T-cell (primary cell): ENCODE results near the gene S100P. TPM values are rescaled to one million over a fixed set of nuclear protein-coding genes. Genes with fewer than 3 reads are reported as not detected.
A peak's percentile ranks its signal among the peaks of the same experiment; 100 is the strongest.

Source experiments
- ATAC-seq, 4 experiments: fragments of 200-7000 bp in 3 of 4; fragments of 150-1000 bp in 1 of 4; cut with Tn5 transposase; replicated peaks in 1 of 4; 1 replicate in 3 of 4; 2 replicates in 1 of 4; pipeline ENCODE4 v1.10.0; 2021; ENCODE audit warnings: moderate library complexity in 3 of 4, mild to moderate bottlenecking in 2 of 4, moderate number of reproducible peaks in 1 of 4
- CTCF ChIA-PET, 2 donors: fragments of 300-600 bp; sonication (Branson Sonifier 250); formaldehyde crosslinking; loops; one replicate each; lab custom pipeline; 2022; ENCODE audit warnings: antibody characterized with exemption in 2 of 2; lab: Charles Lee
- POLR2A ChIA-PET, 2 donors: fragments of 300-600 bp; sonication (Branson Sonifier 250); formaldehyde crosslinking; loops; one replicate each; lab custom pipeline; 2022; ENCODE audit warnings: antibody characterized with exemption in 2 of 2; lab: Charles Lee
- DNase-seq, 35 experiments: peaks; one replicate each; pipeline versions ENCODE4 v3.0.0 to v3.0.0-alpha.2; 2013 to 2023
- H3K27ac ChIP-seq: one replicate; pipeline ENCODE4 v1.5.1; 2013; ENCODE audit warnings: low read length
- H3K27me3 ChIP-seq, 2 experiments: replicated peaks in 1 of 2; 1 replicate in 1 of 2; 2 replicates in 1 of 2; pipeline versions ENCODE4 v1.6.1 to v1.7.0; 2013; ENCODE audit warnings: low read length in 1 of 2, mixed read lengths in 1 of 2; ENCODE audit not compliant: control insufficient read depth in 2 of 2, insufficient read depth in 2 of 2; ENCODE audit errors: extremely low read depth in 1 of 2
- H3K36me3 ChIP-seq, 2 donors: 1 replicate in 1 of 2; 2 replicates in 1 of 2; pipeline versions ENCODE4 v1.6.1 to v1.7.0; 2013; ENCODE audit warnings: low read length in 1 of 2; ENCODE audit not compliant: control insufficient read depth in 2 of 2, insufficient read depth in 1 of 2; ENCODE audit errors: extremely low read depth in 1 of 2
- H3K4me1 ChIP-seq, 2 experiments: 1 replicate in 1 of 2; 2 replicates in 1 of 2; pipeline versions ENCODE4 v1.6.1 to v1.7.0; 2013; ENCODE audit warnings: low read length in 2 of 2, mixed read lengths in 1 of 2; ENCODE audit not compliant: insufficient read depth in 2 of 2, control insufficient read depth in 1 of 2; ENCODE audit errors: extremely low read depth in 1 of 2
- H3K4me3 ChIP-seq, 2 donors: 1 replicate in 1 of 2; 2 replicates in 1 of 2; pipeline versions ENCODE4 v1.5.1 to v1.7.0; 2013; ENCODE audit warnings: mild to moderate bottlenecking in 2 of 2, low read length in 1 of 2, moderate library complexity in 1 of 2; ENCODE audit not compliant: control insufficient read depth in 1 of 2; ENCODE audit errors: extremely low read depth in 1 of 2
- H3K9me3 ChIP-seq: 2 replicates; pipeline ENCODE4 v1.7.0; 2013
- H3K27ac Mint-ChIP-seq, 2 donors: one replicate each; pipeline ENCODE4 v1.8.0; 2020 to 2021; ENCODE audit warnings: mild to moderate bottlenecking in 2 of 2, mixed read lengths in 2 of 2
- H3K27me3 Mint-ChIP-seq, 2 donors: one replicate each; pipeline ENCODE4 v1.8.0; 2021 to 2022; ENCODE audit warnings: mixed read lengths in 2 of 2
- H3K36me3 Mint-ChIP-seq: one replicate; pipeline ENCODE4 v1.8.0; 2021; ENCODE audit warnings: mixed read lengths
- H3K4me1 Mint-ChIP-seq, 3 donors: one replicate each; pipeline ENCODE4 v1.8.0; 2020 to 2022; ENCODE audit warnings: mixed read lengths in 3 of 3, mild to moderate bottlenecking in 1 of 3
- H3K4me3 Mint-ChIP-seq, 3 donors: one replicate each; pipeline ENCODE4 v1.8.0; 2020 to 2022; ENCODE audit warnings: mild to moderate bottlenecking in 3 of 3, mixed read lengths in 3 of 3, moderate library complexity in 3 of 3
- H3K9me3 Mint-ChIP-seq, 3 donors: one replicate each; pipeline ENCODE4 v1.8.0; 2020 to 2022; ENCODE audit warnings: mixed read lengths in 3 of 3
- WGBS: methylation state at CpG from one replicate; pipeline ENCODE4 v1.1.5; 2013; ENCODE audit warnings: missing lambda C conversion rate; ENCODE audit not compliant: insufficient coverage; 5-methylcytosine and 5-hydroxymethylcytosine counted together
- total RNA-seq, 35 experiments: library from RNA in 6 of 35; stranded (reverse) in 6 of 35; fragments of 120-200 nt in 1 of 35; gene quantifications; one replicate each; pipeline versions ENCODE4 v1.2.1 to v1.2.4 and lab custom pipeline; 2013 to 2026

The S100P gene
- total RNA-seq, 5 donors from 2014 or later (not counting 1 experiment from before 2014, with no cell fraction given) = 0.70 to 3.8 (median 1.9) TPM; not detected in 1

- no peaks in the 10 kb centered on the region for H3K27me3 Mint-ChIP-seq
- no peaks in the 10 kb centered on the region for H3K27me3 ChIP-seq
- peaks cover 21 to 27% of the 10 kb centered on the region in 2 experiments for H3K4me1 ChIP-seq
- CTCF ChIA-PET = interaction anchor here (0.9 to 4.1 kb wide), 4 partner anchors 10 to 40 kb away, joined by 3 to 43 read pairs (median 4); no protein-coding TSS in a partner anchor
- POLR2A ChIA-PET = no interaction called here
- H3K27ac ChIP-seq = peak overlapping the region; percentile 69
- ATAC-seq (no peak), DNase-seq (no peak)
- peak overlapping the region in 2 of 3 donors; percentile 17 to 91 for H3K4me3 Mint-ChIP-seq
- peaks cover 0 to 2% of the 10 kb centered on the region in 2 donors for H3K36me3 ChIP-seq
- no peak overlapping the region for H3K4me3 ChIP-seq
- no CpG with 5 or more reads among the region's 1 CpG for WGBS
- no peaks in the 10 kb centered on the region for H3K9me3 ChIP-seq
- H3K9me3 Mint-ChIP-seq = no peaks in the 10 kb centered on the region
- peaks cover 4% of the 10 kb centered on the region for H3K36me3 Mint-ChIP-seq
- H3K4me1 Mint-ChIP-seq = peaks cover 37 to 50% (median 45%) of the 10 kb centered on the region in 3 donors
- H3K27ac Mint-ChIP-seq = peak overlapping the region; percentile 29 to 43
Observed at GRCh38 chr4:6714954-6715353, 21.3 kb downstream of the S100P start.

- Mint-ChIP-seq H3K36me3 (peaks cover 4% of the 10 kb centered on the region), H3K9me3 (no peaks in the 10 kb centered on the region), H3K27ac (peak overlapping the region; percentile 87 to 95), H3K4me1 (peaks cover 38 to 48% (median 43%) of the 10 kb centered on the region in 3 donors), H3K27me3 (no peaks in the 10 kb centered on the region), H3K4me3 (peak overlapping the region; percentile 90 to 96 (median 91))
- H3K27ac ChIP-seq = peak overlapping the region; percentile 69
- CTCF ChIA-PET = interaction anchor here (1.0 to 4.1 kb wide), 3 partner anchors 25 to 41 kb away, joined by 4 to 43 read pairs (median 4); no protein-coding TSS in a partner anchor
- no peaks in the 10 kb centered on the region for H3K9me3 ChIP-seq
- no peak for DNase-seq
- peak overlapping the region; percentile 38 to 87 for H3K4me3 ChIP-seq
- ATAC-seq = no peak
- no peaks in the 10 kb centered on the region for H3K27me3 ChIP-seq
- WGBS = 7% methylated on average over 6 of the region's 9 CpGs
- H3K4me1 ChIP-seq = peaks cover 15 to 28% of the 10 kb centered on the region in 2 experiments
- peaks cover 0 to 2% of the 10 kb centered on the region in 2 donors for H3K36me3 ChIP-seq
- POLR2A ChIA-PET = interaction anchor here (0.7 to 2.0 kb wide), 3 partner anchors 40 to 203 kb away, joined by 3 to 5 read pairs (median 4); no protein-coding TSS in a partner anchor
Observed at GRCh38 chr4:6715704-6716017, 22.0 kb downstream of the S100P start.

- POLR2A ChIA-PET = interaction anchor here (0.7 to 2.0 kb wide), 3 partner anchors 41 to 202 kb away, joined by 3 to 5 read pairs (median 4); no protein-coding TSS in a partner anchor
- Histone ChIP-seq H3K27ac (peak within 1 kb of the TSS; percentile 82), H3K27me3 (no peaks in the 10 kb centered on the region), H3K9me3 (no peaks in the 10 kb centered on the region), H3K36me3 (peaks cover 0 to 2% of the 10 kb centered on the region in 2 donors), H3K4me1 (peaks cover 15 to 27% of the 10 kb centered on the region in 2 experiments), H3K4me3 (peak within 1 kb of the TSS; percentile 87 to 90)
- Mint-ChIP-seq H3K27me3 (no peaks in the 10 kb centered on the region), H3K4me1 (peaks cover 34 to 42% (median 42%) of the 10 kb centered on the region in 3 donors), H3K4me3 (peak within 1 kb of the TSS; percentile 90 to 96 (median 91)), H3K9me3 (no peaks in the 10 kb centered on the region), H3K27ac (peak within 1 kb of the TSS; percentile 87 to 95), H3K36me3 (peaks cover 4% of the 10 kb centered on the region)
- WGBS = under 1% methylated on average over 108 of the region's 109 CpGs
- ATAC-seq (peak; percentile 85 to 90 (median 86)), DNase-seq (peak; percentile 78 to 99 (median 87))
- CTCF ChIA-PET = interaction anchor here (0.8 to 6.3 kb wide), 10 partner anchors 21 to 355 kb away, joined by 3 to 77 read pairs (median 12); no protein-coding TSS in a partner anchor
Observed at GRCh38 chr4:6716018-6716911, 22.6 kb downstream of the S100P start, which contains the start of gene BLOC1S4. Gene BLOC1S4, plus strand, starts transcription at chr4:6716174. Its CDS starts 36 bp downstream, at chr4:6716210.

- WGBS = no CpG with 5 or more reads among the region's 7 CpGs
- peaks cover 4% of the 10 kb centered on the region for H3K36me3 Mint-ChIP-seq
Observed at GRCh38 chr4:6716958-6717655, 23.4 kb downstream of the S100P start.

DNA sequence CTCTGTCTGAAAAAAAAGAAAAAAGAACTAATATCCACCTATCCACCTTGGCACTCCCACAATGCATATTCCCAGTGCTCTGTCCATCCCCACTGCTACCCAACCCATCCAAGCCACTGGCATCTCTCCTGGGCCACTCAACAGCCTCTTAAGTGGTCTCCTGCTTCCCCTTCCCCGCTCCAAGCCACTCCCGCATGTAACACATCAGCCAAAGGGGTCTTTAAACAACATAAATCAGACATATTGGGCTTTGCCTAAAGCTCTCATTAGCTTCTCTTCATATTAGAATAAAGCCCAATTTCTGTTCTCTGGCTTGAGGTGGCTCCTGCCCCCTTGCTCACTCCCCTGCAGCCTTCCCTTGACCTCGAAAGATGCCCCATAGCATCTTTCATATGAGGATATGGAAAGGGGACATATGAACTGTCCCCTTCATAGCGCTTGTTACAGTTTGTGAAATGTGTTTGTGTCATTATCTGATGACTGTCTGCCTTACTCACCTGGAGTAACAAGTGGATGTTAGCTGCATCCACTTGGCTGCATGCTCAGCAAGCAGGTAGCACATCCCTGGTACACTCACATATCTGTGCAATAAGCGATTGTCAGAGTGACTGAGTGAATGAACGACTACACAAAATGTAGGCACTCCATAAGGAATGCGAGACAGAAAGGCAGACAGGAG lies 25.4 kb downstream of the S100P start:
- no peak for ATAC-seq
- POLR2A ChIA-PET = interaction anchor here in 1 of 2 donors (0.7 kb wide), 1 partner anchor 77 kb away, joined by 3 read pairs; no protein-coding TSS in a partner anchor
- 93% methylated on average over 5 of the region's 7 CpGs for WGBS

More at GRCh38 chr4:6716958-6717655, 23.4 kb downstream of the S100P start:
- no peak for ATAC-seq
- Mint-ChIP-seq H3K9me3 (no peaks in the 10 kb centered on the region), H3K27ac (peak overlapping the region; percentile 83 to 92), H3K4me3 (peak overlapping the region; percentile 90 to 96 (median 91)), H3K4me1 (peaks cover 34 to 42% (median 39%) of the 10 kb centered on the region in 3 donors), H3K27me3 (no peaks in the 10 kb centered on the region)
- DNase-seq = no peak
- Histone ChIP-seq H3K4me1 (peaks cover 15 to 27% of the 10 kb centered on the region in 2 experiments), H3K9me3 (no peaks in the 10 kb centered on the region), H3K27ac (peak overlapping the region; percentile 82), H3K27me3 (no peaks in the 10 kb centered on the region), H3K36me3 (peaks cover 0 to 2% of the 10 kb centered on the region in 2 donors), H3K4me3 (peak overlapping the region; percentile 87 to 90)
- POLR2A ChIA-PET = interaction anchor here (0.6 to 2.0 kb wide), 8 partner anchors 30 to 373 kb away, joined by 3 to 9 read pairs (median 4); a partner anchor contains a TSS
- CTCF ChIA-PET = interaction anchor here (0.7 to 6.3 kb wide), 14 partner anchors 21 to 355 kb away, joined by 3 to 77 read pairs (median 8); partner anchors contain the start of gene GRPEL1 (in 1 of the 2)

More for the DNA sequence above, 25.4 kb downstream of the S100P start:
- no peak overlapping the region for H3K4me3 ChIP-seq
- peaks cover 0 to 7% of the 10 kb centered on the region in 2 experiments for H3K27me3 ChIP-seq
- peaks cover 15 to 27% of the 10 kb centered on the region in 2 experiments for H3K4me1 ChIP-seq
- Mint-ChIP-seq H3K36me3 (peaks cover 4% of the 10 kb centered on the region), H3K4me3 (peak overlapping the region; percentile 4 to 27 (median 26)), H3K4me1 (peaks cover 34 to 40% (median 39%) of the 10 kb centered on the region in 3 donors), H3K9me3 (no peaks in the 10 kb centered on the region), H3K27me3 (no peaks in the 10 kb centered on the region), H3K27ac (peak overlapping the region; percentile 28 to 39)
- CTCF ChIA-PET = interaction anchor here (1.0 to 6.3 kb wide), 10 partner anchors 10 to 351 kb away, joined by 3 to 77 read pairs (median 6); partner anchors contain the start of genes GRPEL1 (in 1 of the 2) and MRFAP1L1 (in 1 of the 2)
- peaks cover 0 to 2% of the 10 kb centered on the region in 2 donors for H3K36me3 ChIP-seq
- no peak overlapping the region for H3K27ac ChIP-seq
- DNase-seq = no peak
- H3K9me3 ChIP-seq = no peaks in the 10 kb centered on the region
